Endothelial cell of umbilical vein (primary cell): ENCODE measurements around the gene PSD4. TPM values are rescaled to one million over a fixed set of nuclear protein-coding genes. Genes with fewer than 3 reads are reported as not detected.

Experiments
- BruUV-seq: library from RNA; stranded (reverse); fragments of 400-500 nt; replicated peaks from 2 replicates; lab custom pipeline; 2021; lab: Mats Ljungman, UMichigan
- CTCF ChIA-PET: fragments of 300-600, 350-600 bp; sonication (Branson Sonifier 250); formaldehyde crosslinking; loops from one replicate; lab custom pipeline; 2021; ENCODE audit warnings: antibody characterized with exemption, inconsistent platforms; lab: Charles Lee
- POLR2A ChIA-PET: fragments of 300-600, 350-600 bp; sonication (Branson Sonifier 250); formaldehyde crosslinking; loops from one replicate; lab custom pipeline; 2021; ENCODE audit warnings: antibody characterized with exemption, inconsistent platforms; lab: Charles Lee
- DNase-seq: peaks from one replicate; pipeline ENCODE4 v3.0.0-alpha.2; 2011; ENCODE audit warnings: low read depth, low spot score
- FAIRE-seq: peaks from 2 replicates; lab custom pipeline; 2011; peaks lifted over from hg19 to GRCh38; lab: Jason Lieb, UNC
- H2AFZ ChIP-seq: 2 replicates; pipeline ENCODE4 v1.6.0; 2012; ENCODE audit warnings: low read depth, low read length, control low read depth, inconsistent platforms
- H3K27ac ChIP-seq: 2 replicates; pipeline ENCODE4 v1.5.1; 2011; ENCODE audit warnings: low read depth, mild to moderate bottlenecking, control low read depth, low read length, moderate library complexity; ENCODE audit not compliant: insufficient read depth
- H3K27me3 ChIP-seq, 2 experiments: 2 replicates each; pipeline versions ENCODE4 v1.6.0 to v1.6.1; 2011; ENCODE audit warnings: low read length in 2 of 2, mixed read lengths in 1 of 2; ENCODE audit not compliant: control insufficient read depth in 2 of 2, insufficient read depth in 2 of 2
- H3K36me3 ChIP-seq, 2 experiments: 2 replicates in 1 of 2; 3 replicates in 1 of 2; pipeline ENCODE4 v1.5.1; 2011; ENCODE audit warnings: low read length in 2 of 2, mild to moderate bottlenecking in 1 of 2, moderate library complexity in 1 of 2; ENCODE audit not compliant: control insufficient read depth in 2 of 2, insufficient read depth in 2 of 2; ENCODE audit errors: extremely low read depth in 1 of 2
- H3K4me1 ChIP-seq: 3 replicates; pipeline ENCODE4 v1.5.1; 2011; ENCODE audit warnings: mild to moderate bottlenecking, low read length; ENCODE audit not compliant: control insufficient read depth, insufficient read depth; ENCODE audit errors: extremely low read depth
- H3K4me2 ChIP-seq: 2 replicates; pipeline ENCODE4 v1.6.1; 2011; ENCODE audit warnings: low read length, control low read depth, mixed read lengths; ENCODE audit not compliant: insufficient read depth
- H3K4me3 ChIP-seq, 3 experiments: fragments of 200-600 bp in 1 of 3; sonication (generic), shearing (Covaris generic) in 1 of 3; replicated peaks in 1 of 3; 2 replicates each; pipeline ENCODE4 v1.5.1; 2011 to 2016; ENCODE audit warnings: control low read depth in 3 of 3, low read length in 3 of 3, mild to moderate bottlenecking in 2 of 3, inconsistent platforms in 1 of 3, low read depth in 1 of 3, moderate library complexity in 1 of 3; ENCODE audit not compliant: insufficient read depth in 1 of 3
- H3K79me2 ChIP-seq: 2 replicates; pipeline ENCODE4 v1.6.0; 2012; ENCODE audit warnings: low read length, inconsistent platforms; ENCODE audit not compliant: control insufficient read depth, insufficient read depth
- H3K9ac ChIP-seq: replicated peaks from 2 replicates; pipeline ENCODE3; 2011; ENCODE audit warnings: low read length, control low read depth; ENCODE audit not compliant: insufficient read depth; ENCODE audit errors: extremely low read depth
- H3K9me1 ChIP-seq: replicated peaks from 3 replicates; pipeline ENCODE4 v1.6.0; 2011; ENCODE audit warnings: mild to moderate bottlenecking, low read length; ENCODE audit not compliant: control insufficient read depth, insufficient read depth; ENCODE audit errors: extremely low read depth
- H3K9me3 ChIP-seq: replicated peaks from 2 replicates; pipeline ENCODE4 v1.5.1; 2012; ENCODE audit warnings: low read length, inconsistent platforms; ENCODE audit not compliant: control insufficient read depth, insufficient read depth
- H4K20me1 ChIP-seq: replicated peaks from 2 replicates; pipeline ENCODE3; 2011; ENCODE audit warnings: mild to moderate bottlenecking, low read length; ENCODE audit not compliant: control insufficient read depth, insufficient read depth; ENCODE audit errors: extremely low read depth
- CTCF ChIP-seq, 2 donors: IDR thresholded peaks; 1 replicate in 1 of 2; 2 replicates in 1 of 2; pipeline ENCODE4 v1.5.1; 2011; ENCODE audit warnings: low read length in 2 of 2, mild to moderate bottlenecking in 2 of 2, moderate library complexity in 2 of 2, control low read depth in 1 of 2, inconsistent platforms in 1 of 2, low read depth in 1 of 2; ENCODE audit not compliant: insufficient read depth in 1 of 2; ENCODE audit errors: extremely low read depth in 1 of 2
- EZH2 ChIP-seq: IDR thresholded peaks from 2 replicates; pipeline ENCODE4 v1.6.1; 2012; ENCODE audit warnings: borderline replicate concordance, low read depth, mild to moderate bottlenecking, moderate library complexity, low read length, inconsistent platforms; ENCODE audit not compliant: severe bottlenecking
- FOS ChIP-seq: IDR thresholded peaks from 2 replicates; pipeline ENCODE4 v1.6.1; 2011; ENCODE audit warnings: mild to moderate bottlenecking, low read length, moderate library complexity, borderline replicate concordance; ENCODE audit not compliant: insufficient read depth
- GATA2 ChIP-seq: IDR thresholded peaks from 2 replicates; pipeline ENCODE4 v1.7.0; 2011; ENCODE audit warnings: low read depth, mild to moderate bottlenecking, moderate library complexity, mixed read lengths, low read length; ENCODE audit not compliant: insufficient read length, insufficient read depth
- JUN ChIP-seq: IDR thresholded peaks from 2 replicates; pipeline ENCODE4 v1.6.1; 2011; ENCODE audit warnings: borderline replicate concordance, low read depth; ENCODE audit not compliant: insufficient read length, insufficient read depth
- MAX ChIP-seq: IDR thresholded peaks from 2 replicates; pipeline ENCODE4 v1.6.1; 2011; ENCODE audit not compliant: insufficient read depth, insufficient read length
- MYC ChIP-seq: IDR thresholded peaks from one replicate; pipeline ENCODE4 v1.6.1; 2011; ENCODE audit warnings: mild to moderate bottlenecking, low read depth, low read length
- POLR2A ChIP-seq: IDR thresholded peaks from 2 replicates; pipeline ENCODE4 v1.6.1; 2012; ENCODE audit warnings: low read depth, mild to moderate bottlenecking, control low read depth, low read length
- POLR2AphosphoS5 ChIP-seq: IDR thresholded peaks from 2 replicates; pipeline ENCODE4 v1.6.1; 2012; ENCODE audit warnings: low read depth, mild to moderate bottlenecking, control low read depth, low read length, moderate library complexity; ENCODE audit not compliant: insufficient read depth
- dilution Hi-C: fragments of 300-500 bp; cut with MboI; formaldehyde crosslinking; loops from one replicate; pipeline ENCODE4 v1.15.0; 2019; ENCODE audit warnings: low sequenced_read_pairs; ENCODE audit not compliant: extremely low pct_ligation_motif_present
- intact Hi-C: fragments of 100-400 bp; cut with micrococcal nuclease; formaldehyde crosslinking; loops from one replicate; pipeline ENCODE4 v1.10.0; 2022
- polyA plus RNA-seq, 4 experiments: library from polyadenylated mRNA; depleted of rRNA in 3 of 4; stranded (reverse) in 3 of 4; unstranded in 1 of 4; fragments of >200 nt; gene quantifications; 2 replicates each; pipeline versions ENCODE4 v1.2.1 to v1.2.3, GENCODE V29; 2011 to 2012; ENCODE audit warnings: missing spikeins in 1 of 4
- total RNA-seq: library from RNA; stranded (reverse); gene quantifications from 2 replicates; pipeline ENCODE4 v1.2.3, GENCODE V29; 2021

Gene PSD4
- total and polyA plus RNA-seq, 2 donors (not counting 3 experiments of a cell fraction or from before 2014, with no cell fraction given), result 0.01 to 0.24 TPM

GRCh38 chr2:113221846-113222245, 48.1 kb downstream of the PSD4 start:
- CTCF ChIA-PET, result interaction anchor here (1.2 to 2.7 kb wide), 5 partner anchors 8 to 84 kb away, joined by 4 to 12 read pairs (median 5); no protein-coding TSS in a partner anchor
- FAIRE-seq (no peak), DNase-seq (no peak)

More at GRCh38 chr2:113221846-113222245, 48.1 kb downstream of the PSD4 start:
- Histone ChIP-seq H3K9me3 (no peaks in the 10 kb centered on the region), H3K27me3 (peaks cover 0 to 5% of the 10 kb centered on the region in 2 experiments), H3K4me3 (no peak overlapping the region), H3K4me2 (no peak overlapping the region), H3K79me2 (no peaks in the 10 kb centered on the region), H3K36me3 (no peaks in the 10 kb centered on the region), H2AFZ (no peak overlapping the region), H4K20me1 (no peaks in the 10 kb centered on the region), H3K9me1 (no peaks in the 10 kb centered on the region), H3K4me1 (peaks cover 14% of the 10 kb centered on the region), H3K9ac (no peak overlapping the region), H3K27ac (no peak overlapping the region)
- BruUV-seq, result no TSS peak
- dilution Hi-C loops, result no loop called here
- TF ChIP-seq EZH2, result no peak
- no peak for TF ChIP-seq MAX
- TF ChIP-seq POLR2A, result no peak
- no peak for TF ChIP-seq GATA2
- no peak for TF ChIP-seq CTCF (IDR thresholded peaks at IDR 0.05; ENCODE audit: extremely low read depth in 1 of 2, insufficient read depth in 1 of 2, low read depth in 1 of 2, low read length in 2 of 2)
- TF ChIP-seq FOS, result no peak
- no peak for TF ChIP-seq POLR2AphosphoS5
- TF ChIP-seq JUN, result no peak
- no peak for TF ChIP-seq MYC
- POLR2A ChIA-PET, result no interaction called here
- intact Hi-C loops, result no loop called here
